DMS153 treated with DMSO at 0.1 percent for 48 hours (cell line): ENCODE results near the gene IQCE.
"Not testable (repeated sequence)": the region's sequence is repeated elsewhere in the genome, so short reads cannot be mapped to it uniquely, and the experiment has no call there.

Experiments used
- DNase-seq: peaks from one replicate; lab custom pipeline; 2025; ENCODE audit not compliant: unreplicated experiment; lab: John Stamatoyannopoulos, UW

The IQCE gene

GRCh38 chr7:2575733-2576340, 17.1 kb downstream of the IQCE start:
- no peak for DNase-seq

GRCh38 chr7:2576742-2577491, 18.1 kb downstream of the IQCE start:
- DNase-seq, result no peak

DNA sequence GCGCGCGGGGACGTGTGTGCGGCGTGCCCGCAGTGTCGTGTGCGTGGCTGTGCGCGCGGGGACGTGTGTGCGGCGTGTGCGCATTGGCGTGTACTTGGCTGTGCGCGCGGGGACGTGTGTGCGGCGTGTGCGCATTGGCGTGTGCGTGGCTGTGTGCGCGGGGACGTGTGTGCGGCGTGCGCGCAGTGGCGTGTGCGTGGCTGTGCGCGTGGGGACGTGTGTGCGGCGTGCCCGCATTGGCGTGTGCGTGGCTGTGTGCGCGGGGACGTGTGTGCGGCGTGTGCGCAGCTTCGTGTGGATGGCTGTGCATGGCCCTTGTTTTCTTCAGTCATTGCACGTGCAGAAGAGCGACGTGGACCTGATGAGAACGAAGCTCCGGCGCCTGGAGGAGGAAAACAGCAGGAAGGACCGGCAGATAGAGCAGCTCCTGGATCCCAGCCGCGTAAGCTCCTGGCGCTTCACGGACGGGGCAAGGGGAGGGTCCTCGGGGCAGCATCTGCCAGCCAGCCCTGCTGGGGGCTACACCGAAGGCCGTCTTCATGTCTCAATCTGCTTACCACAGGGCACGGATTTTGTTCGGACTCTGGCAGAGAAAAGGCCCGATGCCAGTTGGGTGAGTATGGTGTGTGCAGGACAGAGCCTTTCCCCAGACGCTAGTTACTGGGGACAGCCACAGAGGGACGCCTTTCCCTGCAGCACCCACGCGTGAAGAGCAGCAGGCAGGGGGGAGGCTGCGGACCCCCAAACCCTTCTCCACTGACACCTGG, 19.3 kb downstream of the IQCE start:
- no peak for DNase-seq

DNA sequence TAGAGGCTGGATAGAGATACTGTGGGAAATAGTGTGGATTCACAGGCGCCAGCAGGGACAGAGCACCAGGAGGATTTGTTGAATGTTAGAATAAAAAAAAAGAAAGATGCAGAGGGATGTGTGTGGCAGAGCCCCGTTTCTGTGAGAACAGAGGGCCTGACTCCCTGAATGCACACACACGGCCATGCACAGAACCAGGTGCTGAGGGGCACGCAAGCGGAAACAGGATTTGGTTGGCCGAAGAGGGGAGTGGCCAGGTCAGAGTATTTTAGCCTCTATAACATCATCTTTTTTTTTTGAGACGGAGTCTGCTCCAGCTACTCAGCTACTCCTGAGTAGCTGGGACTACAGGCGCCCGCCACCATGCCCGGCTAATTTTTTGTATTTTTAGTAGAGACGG, 21.9 kb downstream of the IQCE start:
- no peak for DNase-seq

DNA sequence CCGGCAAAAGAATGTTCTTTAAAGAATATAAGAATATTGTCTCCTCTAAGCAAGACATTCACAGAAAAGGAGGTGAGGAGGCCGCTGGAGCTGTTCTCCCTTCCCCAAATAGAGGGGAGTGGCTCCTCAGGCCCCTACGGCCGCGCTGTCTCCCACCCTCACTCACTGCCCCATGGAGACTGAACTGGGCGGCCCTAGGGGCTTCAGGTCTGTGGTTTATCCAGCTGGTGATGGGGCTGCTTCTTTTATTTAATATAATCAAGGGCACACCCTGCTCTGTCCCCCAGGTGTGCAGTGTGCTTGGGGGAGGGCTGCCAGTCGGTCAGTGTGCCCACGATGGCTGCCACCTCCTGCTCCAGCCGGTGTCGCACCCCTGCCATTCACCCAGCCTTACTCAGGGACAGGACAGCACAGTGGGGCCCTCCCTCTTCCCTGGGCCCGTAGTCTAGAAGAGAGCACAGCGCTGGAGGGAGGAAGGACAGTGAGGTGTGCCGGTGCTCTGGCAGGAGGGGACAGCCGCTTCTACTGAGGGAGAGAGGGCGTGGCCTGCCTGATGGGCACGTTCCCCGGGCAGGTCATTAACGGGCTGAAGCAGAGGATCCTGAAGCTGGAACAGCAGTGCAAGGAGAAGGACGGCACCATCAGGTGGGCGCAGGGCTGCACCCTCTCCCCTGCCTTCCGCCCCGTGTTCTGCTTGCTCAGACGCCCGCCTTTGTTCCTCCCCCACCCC, 23.4 kb downstream of the IQCE start:
- no peak for DNase-seq

- DNase-seq, result no peak
Observed at GRCh38 chr7:2583798-2584580, 25.2 kb downstream of the IQCE start.

GRCh38 chr7:2585446-2585845, 26.7 kb downstream of the IQCE start:
- DNase-seq, result no peak

- DNase-seq, result no peak
Observed at GRCh38 chr7:2586326-2587020, 27.7 kb downstream of the IQCE start.

- DNase-seq, result no peak
Observed at GRCh38 chr7:2587134-2587533, 28.4 kb downstream of the IQCE start.

GRCh38 chr7:2587778-2588177, 29.0 kb downstream of the IQCE start:
- no peak for DNase-seq

- no peak for DNase-seq
Observed at GRCh38 chr7:2589341-2589740, 30.6 kb downstream of the IQCE start.

- not testable (repeated sequence) for DNase-seq
Observed at GRCh38 chr7:2589941-2590340, 31.2 kb downstream of the IQCE start.

DNA sequence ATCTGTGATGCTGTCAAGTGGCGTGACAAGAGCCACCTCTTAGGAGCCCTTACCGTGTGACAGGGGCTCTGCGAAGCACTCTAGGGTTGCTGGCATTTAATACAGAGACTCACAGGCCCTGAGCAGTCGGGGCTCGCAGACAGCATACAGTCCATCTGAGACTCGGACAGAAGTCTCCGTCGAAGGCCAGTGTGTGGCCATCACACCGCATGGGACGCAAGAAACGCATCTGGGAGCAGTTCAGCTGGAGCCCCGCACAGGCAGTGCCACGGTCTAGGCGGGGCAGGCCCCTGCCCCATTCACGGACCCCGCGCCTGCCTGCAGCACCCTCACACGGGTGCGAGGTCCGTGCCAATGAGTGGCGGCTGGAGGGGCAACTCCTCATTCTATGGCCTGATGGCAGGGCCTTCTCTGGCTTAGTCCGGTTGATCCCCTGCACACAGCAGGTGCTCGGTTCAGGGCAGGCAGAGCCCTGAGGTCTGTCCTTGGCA, 33.6 kb downstream of the IQCE start:
- no peak for DNase-seq

DNA sequence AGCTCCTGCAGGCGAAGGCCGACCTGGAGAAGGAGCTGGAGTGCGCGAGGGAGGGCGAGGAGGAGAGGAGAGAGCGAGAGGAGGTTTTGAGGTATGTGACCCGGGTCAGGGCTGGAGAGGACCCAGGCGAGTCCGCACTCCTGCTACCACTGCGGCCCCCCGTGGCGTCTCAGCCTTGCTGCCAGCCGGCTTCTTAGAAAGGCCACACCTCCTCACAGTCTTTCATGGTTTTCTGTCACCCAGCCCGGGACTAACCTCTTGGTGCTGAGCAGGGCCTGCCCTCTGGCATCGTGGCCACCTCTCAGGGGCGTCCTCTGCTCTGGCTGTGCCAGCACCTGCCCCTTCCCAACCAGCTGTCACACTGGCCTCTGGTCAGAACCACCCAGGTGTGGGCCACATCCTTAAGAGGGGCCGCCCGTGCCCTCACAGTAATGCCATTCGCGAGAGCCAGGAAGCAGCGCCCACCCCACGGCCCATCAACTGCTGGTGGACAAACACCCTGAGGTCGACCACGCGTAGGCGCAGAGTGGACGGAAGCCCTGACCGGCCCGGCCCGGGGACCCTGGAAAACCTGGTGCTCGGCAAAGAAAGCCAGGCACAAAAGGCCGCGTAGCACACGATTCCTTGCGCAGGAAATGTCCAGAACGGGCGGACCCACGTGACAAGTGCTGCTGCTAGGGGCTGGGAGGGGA, 34.4 kb downstream of the IQCE start:
- DNase-seq, result no peak

GRCh38 chr7:2594599-2594998, 35.8 kb downstream of the IQCE start:
- DNase-seq, result no peak

GRCh38 chr7:2595258-2595860, 36.6 kb downstream of the IQCE start:
- no peak for DNase-seq

- DNase-seq, result no peak
Observed at GRCh38 chr7:2596464-2597272, 37.9 kb downstream of the IQCE start.

DNA sequence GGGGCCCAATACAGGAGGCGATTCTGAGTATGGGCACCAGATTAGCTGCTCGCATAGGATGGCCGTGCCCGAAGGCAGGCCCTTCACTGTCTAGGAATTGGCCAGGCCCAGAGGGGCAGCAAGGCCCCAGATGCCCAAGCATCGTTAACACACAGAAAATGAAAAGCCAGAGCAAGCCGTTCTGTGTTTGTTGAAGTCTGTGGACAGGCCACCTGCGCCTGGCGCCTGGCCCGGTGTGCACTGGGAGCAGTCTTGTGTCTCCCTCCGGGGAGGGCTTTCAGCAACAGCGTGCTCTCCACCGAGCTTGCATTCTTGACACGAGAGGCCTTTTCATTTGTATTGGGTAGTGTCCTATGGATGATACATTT, 38.5 kb downstream of the IQCE start:
- no peak for DNase-seq
